Stimulated activated naive B cell treated with anti-CD40 and anti-IgM and Interleukin-4, amounts not matched to agents 10 μg/mL and 1 μg/mL and 100 μg/mL, for 72 hours (primary cell): ENCODE results near the gene MRS2.
"Not testable (repeated sequence)": the region's sequence is repeated elsewhere in the genome, so short reads cannot be mapped to it uniquely, and the experiment has no call there.

Experiments
- ATAC-seq, 2 donors: fragments of 150-1000 bp; cut with Tn5 transposase; replicated peaks; 2 replicates each; pipeline ENCODE4 v1.10.0; 2021; ENCODE audit warnings: moderate library complexity in 1 of 2
- DNase-seq: peaks from one replicate; pipeline ENCODE4 v3.0.0; 2021
- H3K27ac Mint-ChIP-seq: one replicate; pipeline ENCODE4 v1.8.0; 2022; ENCODE audit warnings: mild to moderate bottlenecking, mixed read lengths
- H3K27me3 Mint-ChIP-seq, 2 donors: one replicate each; pipeline ENCODE4 v1.8.0; 2022; ENCODE audit warnings: mixed read lengths in 2 of 2
- H3K36me3 Mint-ChIP-seq, 2 donors: one replicate each; pipeline ENCODE4 v1.8.0; 2022; ENCODE audit warnings: mixed read lengths in 2 of 2, mild to moderate bottlenecking in 1 of 2
- H3K4me1 Mint-ChIP-seq, 2 donors: one replicate each; pipeline ENCODE4 v1.8.0; 2022; ENCODE audit warnings: mixed read lengths in 2 of 2, mild to moderate bottlenecking in 1 of 2
- H3K4me3 Mint-ChIP-seq, 2 donors: one replicate each; pipeline ENCODE4 v1.8.0; 2022; ENCODE audit warnings: mild to moderate bottlenecking in 2 of 2, mixed read lengths in 2 of 2, moderate library complexity in 1 of 2
- H3K9me3 Mint-ChIP-seq, 2 donors: one replicate each; pipeline ENCODE4 v1.8.0; 2022; ENCODE audit warnings: mixed read lengths in 2 of 2, mild to moderate bottlenecking in 1 of 2

Gene MRS2

GRCh38 chr6:24402697-24403500, at the start of gene MRS2:
Gene MRS2 (plus strand): TSS chr6:24402936. CDS start chr6:24403047, 111 bp downstream.
- Mint-ChIP-seq H3K9me3 (no peaks in the 10 kb centered on the region), H3K27me3 (peaks cover 17 to 21% of the 10 kb centered on the region in 2 donors), H3K4me1 (peaks cover 6 to 9% of the 10 kb centered on the region in 2 donors), H3K4me3 (peak within 1 kb of the TSS; percentile 91 to 92), H3K27ac (peak within 1 kb of the TSS; percentile 73), H3K36me3 (peaks cover 2 to 4% of the 10 kb centered on the region in 2 donors)
- ATAC-seq (peak; percentile 98), DNase-seq (peak; percentile 79)

GRCh38 chr6:24353861-24354260, 48.9 kb upstream of the MRS2 start:
- DNase-seq (no peak), ATAC-seq (no peak)
- Mint-ChIP-seq H3K4me1 (peaks cover 10 to 12% of the 10 kb centered on the region in 2 donors), H3K27ac (no peak overlapping the region), H3K36me3 (no peaks in the 10 kb centered on the region), H3K4me3 (no peak overlapping the region), H3K27me3 (peaks cover 34 to 37% of the 10 kb centered on the region in 2 donors), H3K9me3 (no peaks in the 10 kb centered on the region)

GRCh38 chr6:24355393-24355792, 47.3 kb upstream of the MRS2 start:
- H3K27me3 Mint-ChIP-seq = peaks cover 32 to 34% of the 10 kb centered on the region in 2 donors

GRCh38 chr6:24356310-24356973, 46.3 kb upstream of the MRS2 start:
- Mint-ChIP-seq H3K4me3 (no peak overlapping the region), H3K36me3 (no peaks in the 10 kb centered on the region), H3K27ac (no peak overlapping the region), H3K27me3 (peaks cover 25 to 26% of the 10 kb centered on the region in 2 donors), H3K9me3 (no peaks in the 10 kb centered on the region), H3K4me1 (peaks cover 19 to 24% of the 10 kb centered on the region in 2 donors)
- ATAC-seq (no peak), DNase-seq (no peak)

More at GRCh38 chr6:24355393-24355792, 47.3 kb upstream of the MRS2 start:
- Mint-ChIP-seq H3K9me3 (no peaks in the 10 kb centered on the region), H3K4me3 (no peak overlapping the region), H3K4me1 (peaks cover 19 to 21% of the 10 kb centered on the region in 2 donors), H3K27ac (no peak overlapping the region), H3K36me3 (no peaks in the 10 kb centered on the region)
- ATAC-seq (no peak), DNase-seq (no peak)

- Mint-ChIP-seq H3K4me3 (peak within 1 kb of the TSS; percentile 82 to 84), H3K27ac (peak within 1 kb of the TSS; percentile 26)
- peak; percentile 18 to 25 for ATAC-seq
These were observed 45.2 kb upstream of the MRS2 start, which contains the start of gene DCDC2 for GRCh38 chr6:24357336-24358218. Gene DCDC2 (minus strand): TSS chr6:24358059. CDS start chr6:24357750, 309 bp downstream.

GRCh38 chr6:24358219-24358821, 44.4 kb upstream of the MRS2 start:
- Mint-ChIP-seq H3K27ac (no peak overlapping the region), H3K27me3 (peaks cover 25 to 31% of the 10 kb centered on the region in 2 donors), H3K4me3 (peak overlapping the region; percentile 82 to 84), H3K36me3 (no peaks in the 10 kb centered on the region), H3K9me3 (no peaks in the 10 kb centered on the region), H3K4me1 (peaks cover 19 to 24% of the 10 kb centered on the region in 2 donors)
- no peak for ATAC-seq
- DNase-seq = no peak

More at GRCh38 chr6:24357336-24358218, 45.2 kb upstream of the MRS2 start, which contains the start of gene DCDC2:
- peaks cover 19 to 24% of the 10 kb centered on the region in 2 donors for H3K4me1 Mint-ChIP-seq
- no peaks in the 10 kb centered on the region for H3K9me3 Mint-ChIP-seq
- H3K36me3 Mint-ChIP-seq = no peaks in the 10 kb centered on the region
- DNase-seq = no peak
- peaks cover 26 to 27% of the 10 kb centered on the region in 2 donors for H3K27me3 Mint-ChIP-seq

- Mint-ChIP-seq H3K27me3 (peaks cover 32 to 40% of the 10 kb centered on the region in 2 donors), H3K4me1 (peaks cover 19 to 24% of the 10 kb centered on the region in 2 donors), H3K4me3 (peak overlapping the region; percentile 84 to 87), H3K9me3 (no peaks in the 10 kb centered on the region), H3K27ac (peak overlapping the region; percentile 90), H3K36me3 (no peaks in the 10 kb centered on the region)
- peak; percentile 93 to 94 for ATAC-seq
- DNase-seq = peak; percentile 73
These were observed 42.9 kb upstream of the MRS2 start for GRCh38 chr6:24359640-24360454.

GRCh38 chr6:24362363-24362762, 40.4 kb upstream of the MRS2 start:
- Mint-ChIP-seq H3K27me3 (peaks cover 29 to 40% of the 10 kb centered on the region in 2 donors), H3K4me1 (peaks cover 16 to 24% of the 10 kb centered on the region in 2 donors)
- H3K9me3 Mint-ChIP-seq, ATAC-seq, H3K36me3 Mint-ChIP-seq, DNase-seq, H3K4me3 Mint-ChIP-seq, H3K27ac Mint-ChIP-seq: not testable (repeated sequence)

GRCh38 chr6:24365103-24365633, 37.6 kb upstream of the MRS2 start:
- not testable (repeated sequence) for ATAC-seq

GRCh38 chr6:24374612-24375011, 28.1 kb upstream of the MRS2 start:
- Mint-ChIP-seq H3K4me3 (no peak overlapping the region), H3K9me3 (no peaks in the 10 kb centered on the region), H3K27ac (no peak overlapping the region), H3K36me3 (no peaks in the 10 kb centered on the region), H3K4me1 (no peaks in the 10 kb centered on the region), H3K27me3 (peaks cover 15 to 24% of the 10 kb centered on the region in 2 donors)
- ATAC-seq (no peak), DNase-seq (no peak)

More at GRCh38 chr6:24365103-24365633, 37.6 kb upstream of the MRS2 start:
- not testable (repeated sequence) for DNase-seq, H3K27ac Mint-ChIP-seq, H3K4me3 Mint-ChIP-seq, H3K36me3 Mint-ChIP-seq, H3K9me3 Mint-ChIP-seq, H3K4me1 Mint-ChIP-seq
- H3K27me3 Mint-ChIP-seq = peaks cover 24 to 35% of the 10 kb centered on the region in 2 donors

- ATAC-seq (no peak), DNase-seq (no peak)
- no peaks in the 10 kb centered on the region for H3K4me1 Mint-ChIP-seq
- H3K9me3 Mint-ChIP-seq = no peaks in the 10 kb centered on the region
- H3K27me3 Mint-ChIP-seq = peaks cover 15 to 24% of the 10 kb centered on the region in 2 donors
- H3K27ac Mint-ChIP-seq = no peak overlapping the region
- H3K4me3 Mint-ChIP-seq = no peak overlapping the region
- no peaks in the 10 kb centered on the region for H3K36me3 Mint-ChIP-seq
These were observed 25.9 kb upstream of the MRS2 start for GRCh38 chr6:24376871-24377270.

GRCh38 chr6:24378473-24379097, 24.2 kb upstream of the MRS2 start:
- ATAC-seq (no peak), DNase-seq (no peak)
- Mint-ChIP-seq H3K36me3 (no peaks in the 10 kb centered on the region), H3K27me3 (peaks cover 9 to 19% of the 10 kb centered on the region in 2 donors), H3K4me3 (no peak overlapping the region), H3K27ac (no peak overlapping the region), H3K4me1 (no peaks in the 10 kb centered on the region), H3K9me3 (peaks cover 0 to under 1% of the 10 kb centered on the region in 2 donors)
